ENCODE data around the gene TFB2M.

TFB2M gene

DNA sequence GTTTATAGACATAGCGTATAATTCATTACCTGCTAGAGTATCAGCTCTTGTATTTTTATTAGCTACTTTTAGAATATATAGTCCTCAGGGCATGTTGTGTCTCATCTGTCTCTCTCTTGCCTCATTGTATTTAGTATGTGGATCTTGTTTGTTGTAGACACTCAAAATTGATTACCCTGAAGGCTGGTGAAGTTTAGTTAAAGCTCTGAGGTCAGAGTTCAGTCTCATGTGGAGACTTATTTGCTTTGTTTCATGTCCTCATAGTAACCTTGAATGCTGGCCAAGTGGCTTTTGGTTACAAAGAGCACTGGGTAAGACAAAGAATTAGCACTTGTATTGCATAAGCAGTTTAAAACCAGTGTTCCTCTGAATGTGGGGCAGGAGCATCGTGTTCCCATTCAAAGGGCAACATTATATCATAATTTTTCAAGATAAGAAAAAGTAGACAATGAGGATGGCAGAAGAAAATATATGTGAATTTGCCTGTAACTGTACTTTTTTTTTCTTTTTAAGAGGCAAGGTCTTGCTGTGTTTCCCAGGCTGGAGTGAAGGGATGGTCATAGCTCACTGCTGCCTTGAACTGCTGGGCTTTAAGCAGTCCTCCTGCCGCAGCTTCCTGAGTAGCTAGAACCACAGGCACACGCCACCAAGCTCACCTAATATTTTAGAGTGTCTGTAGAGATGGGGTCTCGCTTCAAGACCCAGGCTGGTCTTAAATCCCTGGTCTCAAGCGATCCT, 17.6 kb upstream of the TFB2M start:
- H4K20me1 ChIP-seq: peaks cover 37% of the 10 kb centered on the region; the same call in 1 of the 2 replicates
- no peak for TF ChIP-seq Cebpa-rat (IDR thresholded peaks at IDR 0.05)
- peaks cover 48% of the 10 kb centered on the region for H3K36me3 ChIP-seq
- no peak overlapping the region for H3K4me3 ChIP-seq
- no peak overlapping the region for H3K27ac ChIP-seq
- H3K27me3 ChIP-seq: no peaks in the 10 kb centered on the region
- H3K4me2 ChIP-seq: no peak overlapping the region
- peaks cover 22% of the 10 kb centered on the region for H3K4me1 ChIP-seq
- H3K9me3 ChIP-seq: no peaks in the 10 kb centered on the region; the same call in 1 of the 2 replicates
- no peak overlapping the region for H3K9ac ChIP-seq

DNA sequence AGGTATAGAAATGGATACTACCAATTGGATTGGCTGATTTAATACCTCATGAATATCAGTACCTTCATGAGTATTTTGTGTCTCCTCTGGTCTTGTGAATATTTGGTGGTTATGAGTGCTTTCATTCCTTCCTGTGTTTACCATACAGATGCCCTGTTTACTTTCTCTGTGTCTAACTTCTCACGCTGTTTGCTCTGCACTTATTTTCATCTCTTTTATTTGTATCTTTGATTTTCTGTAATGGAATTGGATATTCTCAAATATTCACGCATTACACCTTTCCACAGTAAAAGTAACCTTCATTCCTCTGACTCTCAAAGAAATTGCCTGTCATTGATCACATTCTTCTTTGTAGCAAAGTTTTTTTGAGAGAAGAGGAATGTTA, 17.0 kb upstream of the TFB2M start:
- H4K20me1 ChIP-seq: peaks cover 38% of the 10 kb centered on the region; the same call in 1 of the 2 replicates
- H3K36me3 ChIP-seq: peaks cover 48% of the 10 kb centered on the region
- H3K4me3 ChIP-seq: no peak overlapping the region
- TF ChIP-seq Cebpa-rat (IDR thresholded peaks at IDR 0.05): no peak
- H3K4me1 ChIP-seq: peaks cover 28% of the 10 kb centered on the region
- no peak overlapping the region for H3K27ac ChIP-seq
- H3K4me2 ChIP-seq: no peak overlapping the region
- H3K27me3 ChIP-seq: no peaks in the 10 kb centered on the region
- H3K9ac ChIP-seq: no peak overlapping the region
- no peaks in the 10 kb centered on the region for H3K9me3 ChIP-seq

DNA sequence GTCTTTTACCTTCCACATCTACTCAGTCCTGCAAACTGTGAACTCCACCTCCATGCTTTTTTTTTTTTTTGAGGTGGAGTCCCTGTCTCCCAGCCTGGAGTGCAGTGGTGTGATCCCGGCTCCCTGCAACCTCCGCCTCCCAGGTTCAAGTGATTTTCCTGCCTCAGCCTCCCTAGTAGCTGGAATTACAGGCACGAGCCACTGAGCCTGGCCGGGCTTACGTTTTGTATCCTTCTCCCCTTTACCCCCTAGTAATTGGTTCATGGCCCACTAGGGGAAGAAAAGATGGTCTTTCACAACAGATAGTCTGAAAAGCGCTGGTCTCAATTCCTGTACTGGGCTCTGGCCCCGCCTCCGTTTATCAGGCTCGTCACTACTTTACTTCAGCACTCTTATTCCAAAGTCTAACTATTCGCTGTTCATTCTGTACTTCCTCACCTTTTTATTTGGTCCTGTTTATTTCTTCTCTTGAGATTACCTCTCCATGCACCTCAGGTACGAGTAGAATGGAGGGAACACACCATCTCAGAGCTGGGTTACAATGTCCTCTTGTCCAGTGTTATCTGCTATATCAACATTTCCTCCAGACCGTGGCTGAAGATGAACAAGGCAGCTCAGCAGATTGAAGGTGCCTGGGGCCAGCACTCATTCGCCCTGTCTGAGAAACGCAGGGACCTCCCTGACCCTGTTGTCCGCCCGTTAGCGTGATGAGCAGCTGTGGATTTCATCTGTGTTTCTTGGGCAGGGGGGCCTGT, 16.4 kb upstream of the TFB2M start:
- no peak overlapping the region for H3K4me3 ChIP-seq
- no peaks in the 10 kb centered on the region for H3K9me3 ChIP-seq
- peaks cover 38% of the 10 kb centered on the region; the same call in 1 of the 2 replicates for H4K20me1 ChIP-seq
- TF ChIP-seq Cebpa-rat (IDR thresholded peaks at IDR 0.05): no peak
- peaks cover 34% of the 10 kb centered on the region for H3K4me1 ChIP-seq
- no peaks in the 10 kb centered on the region for H3K27me3 ChIP-seq
- no peak overlapping the region for H3K9ac ChIP-seq
- peaks cover 48% of the 10 kb centered on the region for H3K36me3 ChIP-seq
- no peak overlapping the region for H3K4me2 ChIP-seq
- H3K27ac ChIP-seq: no peak overlapping the region

- Histone ChIP-seq H3K4me1 (peaks cover 45% of the 10 kb centered on the region), H4K20me1 (peaks cover 38% of the 10 kb centered on the region; the same call in 1 of the 2 replicates), H3K4me2 (0 out of 2 replicates have a peak overlapping the region, but pooled peaks have one; percentile 54), H3K36me3 (peaks cover 47% of the 10 kb centered on the region), H3K9ac (no peak overlapping the region), H3K4me3 (no peak overlapping the region), H3K9me3 (peaks cover 4% of the 10 kb centered on the region), H3K27me3 (no peaks in the 10 kb centered on the region), H3K27ac (no peak overlapping the region)
- no peak for TF ChIP-seq Cebpa-rat (IDR thresholded peaks at IDR 0.05)
Observed at GRCh38 chr1:246580497-246581370, 14.7 kb upstream of the TFB2M start.

- H3K9ac ChIP-seq: 0 out of 2 replicates have a peak overlapping the region, but pooled peaks have one; percentile 0
- peaks cover 39% of the 10 kb centered on the region for H3K36me3 ChIP-seq
- no peak for TF ChIP-seq Cebpa-rat (IDR thresholded peaks at IDR 0.05)
- H3K4me2 ChIP-seq: peak overlapping the region; percentile 54
- 0 out of 2 replicates have a peak overlapping the region, but pooled peaks have one; percentile 1 for H3K27ac ChIP-seq
- no peaks in the 10 kb centered on the region for H3K27me3 ChIP-seq
- H3K4me3 ChIP-seq: no peak overlapping the region
- H3K4me1 ChIP-seq: peaks cover 45% of the 10 kb centered on the region
- peaks cover 32% of the 10 kb centered on the region; the same call in 1 of the 2 replicates for H4K20me1 ChIP-seq
- peaks cover 9% of the 10 kb centered on the region for H3K9me3 ChIP-seq
Observed at GRCh38 chr1:246579818-246580217, 13.8 kb upstream of the TFB2M start.

GRCh38 chr1:246577720-246578106, 11.7 kb upstream of the TFB2M start:
- Histone ChIP-seq H3K27ac (0 out of 2 replicates have a peak overlapping the region, but pooled peaks have one; percentile 20), H3K9ac (no peak overlapping the region), H3K36me3 (peaks cover 18% of the 10 kb centered on the region), H3K4me2 (peak overlapping the region; percentile 61), H3K4me3 (no peak overlapping the region), H3K27me3 (no peaks in the 10 kb centered on the region), H3K4me1 (peaks cover 63% of the 10 kb centered on the region), H3K9me3 (peaks cover 18% of the 10 kb centered on the region), H4K20me1 (peaks cover 17% of the 10 kb centered on the region; the same call in 1 of the 2 replicates)
- no peak for TF ChIP-seq Cebpa-rat (IDR thresholded peaks at IDR 0.05)

DNA sequence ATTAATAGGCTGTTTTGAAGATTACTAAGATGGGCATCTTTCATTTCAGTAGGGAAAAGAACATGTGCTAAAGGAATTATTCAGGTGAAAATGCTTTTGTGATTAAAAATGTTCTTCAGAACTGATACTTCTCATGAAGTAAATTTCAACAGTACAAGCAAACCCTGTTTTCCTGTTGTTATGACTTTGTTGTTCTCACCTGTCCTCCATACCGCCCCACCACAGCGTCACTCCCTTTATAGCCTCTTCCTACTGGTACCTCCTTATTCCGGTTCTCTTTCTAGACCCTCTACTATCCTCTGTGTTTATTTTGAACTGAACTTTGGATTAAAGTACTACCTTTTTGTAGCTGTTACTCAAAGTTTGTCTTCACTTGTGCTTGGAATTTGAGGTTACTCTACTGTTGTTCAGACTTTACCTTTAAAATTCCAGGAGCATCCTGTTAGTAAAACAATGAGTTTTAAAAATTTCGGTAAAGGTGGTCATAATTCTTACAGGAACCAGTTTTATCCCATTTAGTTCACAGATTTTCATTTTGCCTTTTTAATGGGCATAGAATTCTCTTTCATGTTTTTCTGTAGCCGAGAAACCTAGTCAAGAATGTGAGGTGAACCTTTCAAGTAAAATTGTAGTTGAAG, 11.1 kb upstream of the TFB2M start:
- no peak overlapping the region for H3K4me3 ChIP-seq
- peaks cover 12% of the 10 kb centered on the region; the same call in 1 of the 2 replicates for H4K20me1 ChIP-seq
- no peaks in the 10 kb centered on the region for H3K27me3 ChIP-seq
- TF ChIP-seq Cebpa-rat (IDR thresholded peaks at IDR 0.05): no peak
- H3K27ac ChIP-seq: 0 out of 2 replicates have a peak overlapping the region, but pooled peaks have one; percentile 20
- peaks cover 18% of the 10 kb centered on the region for H3K9me3 ChIP-seq
- peaks cover 13% of the 10 kb centered on the region for H3K36me3 ChIP-seq
- no peak overlapping the region for H3K9ac ChIP-seq
- peaks cover 68% of the 10 kb centered on the region for H3K4me1 ChIP-seq
- H3K4me2 ChIP-seq: peak overlapping the region; percentile 61

- Histone ChIP-seq H3K36me3 (peaks cover 10% of the 10 kb centered on the region; the same call in 1 of the 2 replicates), H3K4me2 (peak overlapping the region; percentile 61), H3K9me3 (peaks cover 18% of the 10 kb centered on the region), H3K9ac (no peak overlapping the region), H3K4me1 (peaks cover 73% of the 10 kb centered on the region), H3K27me3 (no peaks in the 10 kb centered on the region), H3K4me3 (no peak overlapping the region), H3K27ac (no peak overlapping the region), H4K20me1 (0 out of 2 replicates have a peak, but pooled peaks cover 12% of the 10 kb centered on the region)
- TF ChIP-seq Cebpa-rat (IDR thresholded peaks at IDR 0.05): no peak
Observed at GRCh38 chr1:246576709-246577032, 10.6 kb upstream of the TFB2M start.

GRCh38 chr1:246573491-246573890, 7.4 kb upstream of the TFB2M start:
- Histone ChIP-seq H3K9ac (peak overlapping the region; percentile 54; the same call in 1 of the 2 replicates), H3K27me3 (no peaks in the 10 kb centered on the region), H3K4me2 (peak overlapping the region; percentile 76), H3K36me3 (no peaks in the 10 kb centered on the region), H3K9me3 (peaks cover 18% of the 10 kb centered on the region), H4K20me1 (no peaks in the 10 kb centered on the region), H3K4me3 (no peak overlapping the region), H3K4me1 (peaks cover 82% of the 10 kb centered on the region), H3K27ac (peak overlapping the region; percentile 63)
- no peak for TF ChIP-seq Cebpa-rat (IDR thresholded peaks at IDR 0.05)

Data from BLaER1 (cell line).